Measurements from ENCODE around the gene BOK. TPM values are rescaled to one million over a fixed set of nuclear protein-coding genes. Genes with fewer than 3 reads are reported as not detected.

The BOK gene
- total and polyA plus RNA-seq, 2 of the 13 experiments (the other 11 are each of a cell fraction or from before 2014, with no cell fraction given): 35.5 to 39.2 TPM

GRCh38 chr2:241538838-241539615 is 19.5 kb upstream of the BOK start:
- no peak overlapping the region for H2AFZ ChIP-seq (ENCODE audit: low read length)
- H3K79me2 ChIP-seq (ENCODE audit: insufficient read depth, low read length): no peaks in the 10 kb centered on the region
- peak overlapping the region in 1 of 3 experiments; percentile 8; a peak in 1 of 6 replicates for H3K4me3 ChIP-seq (replicated peaks in 1 of 3; ENCODE audit: insufficient read depth in 1 of 3, low read depth in 2 of 3, low read length in 3 of 3)
- ChIA-PET POLR2A (no interaction called here), CTCF (ENCODE audit: low intra/inter-chr PET ratio, low total read pairs) (no interaction called here)
- H4K20me1 ChIP-seq (ENCODE audit: insufficient read depth, low read length): no peaks in the 10 kb centered on the region
- peak overlapping the region; percentile 43 for H3K4me2 ChIP-seq (ENCODE audit: low read depth, low read length)
- intact Hi-C loops (cut with micrococcal nuclease; ENCODE audit: unreplicated experiment): no loop called here
- no peaks in the 10 kb centered on the region for H3K36me3 ChIP-seq (replicated peaks in 1 of 2; ENCODE audit: control insufficient read depth in 1 of 2, insufficient read depth in 2 of 2, low read length in 2 of 2)
- in situ Hi-C loops (cut with HindIII; ENCODE audit: extremely low pct_ligation_motif_present, low pct_unique_long_range_greater_than_20kb): no loop called here
- no peak overlapping the region for H3K9ac ChIP-seq (ENCODE audit: insufficient read depth, low read depth, low read length)
- no peak for DNase-seq (ENCODE audit: low spot score)
- no peaks in the 10 kb centered on the region for H3K9me3 ChIP-seq (ENCODE audit: low read length)
- FAIRE-seq: no peak
- TF ChIP-seq ZFAT (CRISPR knock-in tag; conservative IDR thresholded peaks at IDR 0.05) (no peak), MAFK (conservative IDR thresholded peaks at IDR 0.05 in 1 of 2, IDR thresholded peaks at IDR 0.05 in 1 of 2; ENCODE audit: low read length in 2 of 2) (peak; percentile 50 to 55; a peak in 3 of 4 replicates), KDM2A (CRISPR knock-in tag; IDR thresholded peaks at IDR 0.05; ENCODE audit: borderline replicate concordance, low read depth) (no peak), ZSCAN9 (CRISPR knock-in tag; IDR thresholded peaks at IDR 0.05; ENCODE audit: borderline replicate concordance) (no peak), ZNF687 (CRISPR knock-in tag; IDR thresholded peaks at IDR 0.05) (peak; percentile 27; the same call in 1 of the 2 replicates), MAFF (IDR thresholded peaks at IDR 0.05; ENCODE audit: low read depth, low read length) (peak; percentile 34; the same call in 1 of the 2 replicates), NR0B2 (CRISPR knock-in tag; IDR thresholded peaks at IDR 0.05) (peak; percentile 45; the same call in 1 of the 2 replicates), ZNF512 (CRISPR knock-in tag; IDR thresholded peaks at IDR 0.05) (no peak), GMEB1 (CRISPR knock-in tag; IDR thresholded peaks at IDR 0.05; ENCODE audit: borderline replicate concordance) (no peak), KLF11 (CRISPR knock-in tag; IDR thresholded peaks at IDR 0.05) (no peak), ETV5 (CRISPR knock-in tag; IDR thresholded peaks at IDR 0.05; ENCODE audit: borderline replicate concordance) (0 out of 2 replicates have a peak, but pooled peaks have one; percentile 8), MBNL3 (CRISPR knock-in tag; conservative IDR thresholded peaks at IDR 0.05) (no peak)
- TF ChIP-seq, protein P1, sequence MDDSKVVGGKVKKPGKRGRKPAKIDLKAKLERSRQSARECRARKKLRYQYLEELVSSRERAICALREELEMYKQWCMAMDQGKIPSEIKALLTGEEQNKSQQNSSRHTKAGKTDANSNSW (CRISPR knock-in tag; IDR thresholded peaks at IDR 0.05; ENCODE audit: borderline replicate concordance): no peak
- peaks cover 61% of the 10 kb centered on the region for H3K4me1 ChIP-seq (ENCODE audit: insufficient read depth, low read length)
- ATAC-seq: 0 out of 3 replicates have a peak, but pooled peaks have one; percentile 8
- no peak overlapping the region for H3K27ac ChIP-seq (ENCODE audit: extremely low read length, insufficient read depth, low read length)
- no TSS peak for BruUV-seq (replicated peaks)
- WGBS (ENCODE audit: low lambda C conversion rate): 21% methylated on average over 15 of the region's 15 CpGs
- H3K27me3 ChIP-seq (ENCODE audit: control insufficient read depth in 1 of 2, insufficient read depth in 2 of 2, low read length in 2 of 2): peaks cover 4 to 44% of the 10 kb centered on the region in 2 experiments; a peak in 4 of 5 replicates
